HCT116 (cell line): ENCODE data around the gene QPCTL. TPM values are rescaled to one million over a fixed set of nuclear protein-coding genes. Genes with fewer than 3 reads are reported as not detected.

Source experiments
- ATAC-seq: fragments of 200-7000 bp; cut with Tn5 transposase; 2 replicates; pipeline ENCODE4 v1.9.1; 2020; ENCODE audit warnings: mild to moderate bottlenecking, moderate library complexity
- BruUV-seq: library from RNA; stranded (reverse); fragments of 400-500 nt; replicated peaks from 2 replicates; lab custom pipeline; 2021; lab: Mats Ljungman, UMichigan
- CTCF ChIA-PET: fragments of 300-600 bp; sonication (Branson Sonifier 250); formaldehyde crosslinking; loops from one replicate; lab custom pipeline; 2021; ENCODE audit warnings: antibody characterized with exemption; lab: Charles Lee
- POLR2A ChIA-PET: fragments of 300-600, 350-600 bp; sonication (Branson Sonifier 250); formaldehyde crosslinking; loops from one replicate; lab custom pipeline; 2021; ENCODE audit warnings: antibody characterized with exemption; lab: Charles Lee
- RAD21 ChIA-PET, 2 experiments: fragments of 300-600 bp; sonication (Branson Sonifier 250); formaldehyde crosslinking; loops; one replicate each; lab custom pipeline; 2023; ENCODE audit warnings: low total read pairs in 2 of 2; ENCODE audit not compliant: uncharacterized antibody in 2 of 2, unreplicated experiment in 2 of 2, low non-redundant PET in 1 of 2; lab: Charles Lee
- DNase-seq: peaks from one replicate; pipeline ENCODE4 v3.0.0-alpha.2; 2010; ENCODE audit warnings: low read depth, low spot score
- H2AFZ ChIP-seq: fragments of 200-600 bp; shearing (Covaris generic), sonication (generic); 2 replicates; pipeline ENCODE4 v1.6.1; 2017; ENCODE audit warnings: low read depth, mixed run types, mixed read lengths, antibody characterized with exemption, low read length; ENCODE audit not compliant: poor library complexity, severe bottlenecking
- H3K27ac ChIP-seq: 2 replicates; pipeline ENCODE4 v1.5.1; 2012; ENCODE audit warnings: low read depth, low read length
- H3K27me3 ChIP-seq: fragments of 200-600 bp; sonication (generic); 2 replicates; pipeline ENCODE4 v1.6.1; 2016; ENCODE audit warnings: mixed run types, low read length, mixed read lengths; ENCODE audit not compliant: insufficient read depth
- H3K36me3 ChIP-seq, 2 experiments: fragments of 200-500 bp in 1 of 2; fragments of 200-600 bp in 1 of 2; sonication (Bioruptor generic) in 1 of 2; sonication (generic) in 1 of 2; 2 replicates each; pipeline versions ENCODE4 v1.5.1 to v1.6.1; 2014 to 2016; ENCODE audit warnings: low read length in 2 of 2, inconsistent platforms in 1 of 2, mixed read lengths in 1 of 2, mixed run types in 1 of 2; ENCODE audit not compliant: insufficient read depth in 2 of 2, control insufficient read depth in 1 of 2
- H3K4me1 ChIP-seq, 2 experiments: fragments of 200-600 bp in 1 of 2; sonication (generic) in 1 of 2; 2 replicates each; pipeline versions ENCODE4 v1.5.1 to v1.6.1; 2012 to 2017; ENCODE audit warnings: low read length in 2 of 2, inconsistent platforms in 1 of 2, mild to moderate bottlenecking in 1 of 2, mixed read lengths in 1 of 2, mixed run types in 1 of 2, moderate library complexity in 1 of 2; ENCODE audit not compliant: insufficient read depth in 2 of 2, control insufficient read depth in 1 of 2
- H3K4me2 ChIP-seq: fragments of 200-600 bp; sonication (generic); 2 replicates; pipeline ENCODE4 v1.6.1; 2017; ENCODE audit warnings: mixed run types, low read length, mixed read lengths
- H3K4me3 ChIP-seq, 2 experiments: fragments of 200-600 bp in 1 of 2; sonication (generic) in 1 of 2; replicated peaks in 1 of 2; 2 replicates each; pipeline ENCODE4 v1.5.1; 2011 to 2016; ENCODE audit warnings: low read length in 2 of 2, control low read depth in 1 of 2, low read depth in 1 of 2, mild to moderate bottlenecking in 1 of 2, mixed read lengths in 1 of 2, mixed run types in 1 of 2
- H3K79me2 ChIP-seq: fragments of 200-600 bp; sonication (generic); 2 replicates; pipeline ENCODE4 v1.6.1; 2017; ENCODE audit warnings: mild to moderate bottlenecking, mixed run types, low read length, moderate library complexity, mixed read lengths; ENCODE audit not compliant: insufficient read depth
- H3K9ac ChIP-seq: fragments of 200-600 bp; sonication (generic); 2 replicates; pipeline ENCODE4 v1.6.1; 2016; ENCODE audit warnings: low read length, mixed read lengths
- H3K9me2 ChIP-seq: fragments of 200-600 bp; sonication (generic), shearing (Covaris generic); 2 replicates; pipeline ENCODE4 v1.6.1; 2017; ENCODE audit warnings: mixed run types, mild to moderate bottlenecking, moderate library complexity; ENCODE audit not compliant: insufficient read depth
- H3K9me3 ChIP-seq, 2 experiments: fragments of 200-500 bp in 1 of 2; fragments of 200-600 bp in 1 of 2; sonication (Bioruptor generic) in 1 of 2; sonication (generic) in 1 of 2; 2 replicates each; pipeline ENCODE4 v1.6.1; 2014 to 2017; ENCODE audit warnings: low read length in 2 of 2, mixed read lengths in 2 of 2, inconsistent platforms in 1 of 2, low read depth in 1 of 2, mild to moderate bottlenecking in 1 of 2, mixed run types in 1 of 2, moderate library complexity in 1 of 2; ENCODE audit not compliant: control insufficient read depth in 1 of 2, insufficient read depth in 1 of 2
- H4K20me1 ChIP-seq: fragments of 200-600 bp; sonication (generic), shearing (Covaris generic); 2 replicates; pipeline ENCODE4 v1.6.1; 2017; ENCODE audit warnings: mixed run types, mild to moderate bottlenecking, moderate library complexity; ENCODE audit not compliant: insufficient read depth
- EGR1 ChIP-seq: IDR thresholded peaks from 2 replicates; pipeline ENCODE4 v1.6.1; 2012; ENCODE audit warnings: low read depth
- EZH2 ChIP-seq: fragments of 200-600 bp; sonication (generic); IDR thresholded peaks from 2 replicates; pipeline ENCODE4 v1.6.1; 2017; ENCODE audit warnings: antibody characterized with exemption, mixed run types
- EZH2phosphoT487 ChIP-seq: fragments of 200-600 bp; IDR thresholded peaks from 2 replicates; pipeline ENCODE4 v1.6.1; 2018; ENCODE audit warnings: antibody characterized with exemption, borderline replicate concordance
- FOSL1 ChIP-seq: IDR thresholded peaks from 2 replicates; pipeline ENCODE4 v1.6.1; 2012; ENCODE audit warnings: low read depth
- JUND ChIP-seq: IDR thresholded peaks from 2 replicates; pipeline ENCODE4 v1.6.1; 2012
- POLR2A ChIP-seq: IDR thresholded peaks from 2 replicates; pipeline ENCODE4 v1.7.0; 2011; ENCODE audit warnings: borderline replicate concordance; ENCODE audit not compliant: insufficient read depth, insufficient read length; ENCODE audit errors: extremely low read depth
- POLR2AphosphoS5 ChIP-seq: IDR thresholded peaks from 2 replicates; pipeline ENCODE4 v1.6.1; 2011; ENCODE audit warnings: mild to moderate bottlenecking, low read depth, low read length, moderate library complexity
- RAD21 ChIP-seq: IDR thresholded peaks from 2 replicates; pipeline ENCODE4 v1.6.1; 2012; ENCODE audit warnings: low read depth, mild to moderate bottlenecking
- SP1 ChIP-seq: IDR thresholded peaks from 2 replicates; pipeline ENCODE4 v1.6.1; 2012; ENCODE audit warnings: low read depth
- TCF7L2 ChIP-seq: IDR thresholded peaks from 2 replicates; pipeline ENCODE4 v1.7.0; 2011; ENCODE audit warnings: borderline replicate concordance, inconsistent platforms; ENCODE audit not compliant: insufficient read depth, insufficient read length; ENCODE audit errors: extremely low read depth
- intact Hi-C: fragments of 100-400 bp; cut with micrococcal nuclease; formaldehyde crosslinking; loops from 2 replicates; pipeline ENCODE4 v1.10.0; 2022
- total RNA-seq: library from RNA; stranded (reverse); gene quantifications from one replicate; pipeline ENCODE4 v1.2.1, GENCODE V29; 2021; ENCODE audit not compliant: unreplicated experiment
- TF ChIP-seq, protein P1 (sequence below): IDR thresholded peaks from 2 replicates; pipeline ENCODE4 v1.6.1; 2012
- TF ChIP-seq, protein P2 (sequence below): IDR thresholded peaks from 2 replicates; pipeline ENCODE4 v1.6.1; 2012
- TF ChIP-seq, protein P3 (sequence below): IDR thresholded peaks from 2 replicates; pipeline ENCODE4 v1.6.1; 2011; ENCODE audit warnings: mild to moderate bottlenecking, low read length, moderate library complexity; ENCODE audit not compliant: insufficient replicate concordance; ENCODE audit errors: extremely low read depth

Gene QPCTL
- total RNA-seq, 1 experiment from 2014 or later, result 19.5 TPM

DNA sequence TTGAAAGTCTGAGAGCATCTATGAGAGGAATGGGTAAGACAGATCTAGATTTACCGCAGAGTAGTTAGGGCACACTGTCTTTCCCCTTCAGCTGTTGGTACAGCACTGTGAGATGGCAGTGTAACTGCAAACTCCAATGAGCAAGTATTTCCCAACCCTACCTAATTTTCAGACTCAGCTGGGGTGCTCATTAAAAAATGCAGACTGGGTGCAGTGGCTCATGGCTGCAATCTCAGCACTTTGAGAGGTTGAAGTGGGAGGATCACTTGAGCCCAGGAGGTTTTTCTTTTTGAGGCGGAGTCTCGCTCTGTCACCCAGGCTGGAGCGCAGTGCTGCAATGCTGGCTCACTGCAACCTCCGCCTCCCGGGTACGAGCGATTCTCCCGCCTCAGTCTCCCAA is 12.6 kb downstream of the QPCTL start:
- H3K36me3 ChIP-seq, result peaks cover 0 to 3% of the 10 kb centered on the region in 2 experiments; a peak in 1 of 4 replicates
- ATAC-seq (peak; percentile 34; the same call in 1 of the 2 replicates), DNase-seq (no peak)
- H3K9me3 ChIP-seq, result no peaks in the 10 kb centered on the region
- no peak overlapping the region for H3K4me3 ChIP-seq
- no peaks in the 10 kb centered on the region for H4K20me1 ChIP-seq
- no peak overlapping the region for H3K27ac ChIP-seq
- RAD21 ChIA-PET, result interaction anchor here in 1 of 2 experiments (0.7 kb wide), 1 partner anchor 297 kb away, joined by 3 read pairs; no protein-coding TSS in a partner anchor
- TF ChIP-seq POLR2AphosphoS5, result peak; percentile 14; the same call in 1 of the 2 replicates
- TF ChIP-seq EGR1, result no peak
- TF ChIP-seq, protein P1, sequence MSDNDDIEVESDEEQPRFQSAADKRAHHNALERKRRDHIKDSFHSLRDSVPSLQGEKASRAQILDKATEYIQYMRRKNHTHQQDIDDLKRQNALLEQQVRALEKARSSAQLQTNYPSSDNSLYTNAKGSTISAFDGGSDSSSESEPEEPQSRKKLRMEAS, result no peak
- no peak for TF ChIP-seq JUND
- POLR2A ChIA-PET, result no interaction called here
- H2AFZ ChIP-seq, result no peak overlapping the region
- H3K79me2 ChIP-seq, result no peaks in the 10 kb centered on the region
- no peaks in the 10 kb centered on the region for H3K4me1 ChIP-seq
- intact Hi-C loops, result no loop called here
- no peaks in the 10 kb centered on the region for H3K9me2 ChIP-seq
- CTCF ChIA-PET, result interaction anchor here (1.1 kb wide), 1 partner anchor 9 kb away, joined by 3 read pairs; no protein-coding TSS in a partner anchor
- H3K4me2 ChIP-seq, result no peak overlapping the region
- H3K9ac ChIP-seq, result no peak overlapping the region
- H3K27me3 ChIP-seq, result no peaks in the 10 kb centered on the region
- no TSS peak for BruUV-seq

DNA sequence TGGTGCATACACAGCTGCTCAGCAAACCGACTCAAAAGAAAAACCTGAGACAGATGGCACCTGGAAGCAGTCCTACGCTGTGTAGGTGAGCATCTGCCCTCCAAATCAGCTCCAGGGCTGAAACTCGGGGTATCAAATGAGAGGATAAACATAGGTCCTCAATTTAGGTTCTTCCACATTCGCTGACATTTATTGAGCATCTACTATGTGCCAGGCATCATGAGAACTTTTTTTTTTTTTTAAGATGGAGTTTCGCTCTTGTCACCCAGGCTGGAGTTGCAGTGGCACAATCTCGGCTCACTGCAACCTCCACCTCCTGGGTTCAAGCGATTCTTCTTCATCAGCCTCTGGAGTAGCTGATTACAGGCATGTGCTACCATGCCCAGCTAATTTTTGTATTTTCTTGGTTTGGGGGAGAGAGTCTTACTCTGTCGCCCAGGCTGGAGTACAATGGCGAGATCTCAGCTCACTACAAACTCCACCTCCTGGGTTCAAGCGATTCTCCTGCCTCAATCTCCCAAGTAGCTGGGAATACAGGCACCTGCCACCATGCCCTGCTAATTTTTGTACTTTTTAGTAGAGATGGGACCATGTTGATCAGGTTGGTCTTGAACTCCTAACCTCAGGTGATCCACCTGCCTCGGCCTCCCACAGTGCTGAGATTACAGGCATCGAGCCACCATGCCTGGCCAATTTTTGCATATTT is 13.4 kb downstream of the QPCTL start:
- POLR2A ChIA-PET, result interaction anchor here (1.6 kb wide), 1 partner anchor 13 kb away, joined by 5 read pairs; the partner anchor contains the start of gene QPCTL

More for the DNA sequence above, 13.4 kb downstream of the QPCTL start:
- Histone ChIP-seq H3K4me2 (no peak overlapping the region), H4K20me1 (no peaks in the 10 kb centered on the region), H3K9me3 (no peaks in the 10 kb centered on the region), H3K4me1 (no peaks in the 10 kb centered on the region), H3K27ac (no peak overlapping the region), H3K4me3 (no peak overlapping the region), H3K79me2 (peaks cover 3% of the 10 kb centered on the region; the same call in 1 of the 2 replicates), H3K9ac (no peak overlapping the region), H3K36me3 (peaks cover 3 to 5% of the 10 kb centered on the region in 2 experiments; a peak in 2 of 4 replicates), H3K9me2 (no peaks in the 10 kb centered on the region), H3K27me3 (no peaks in the 10 kb centered on the region), H2AFZ (no peak overlapping the region)
- intact Hi-C loops, result no loop called here
- TF ChIP-seq, protein P1, result no peak
- no peak for TF ChIP-seq EZH2
- no peak for TF ChIP-seq RAD21
- TF ChIP-seq EZH2phosphoT487, result no peak
- TF ChIP-seq, protein P2, sequence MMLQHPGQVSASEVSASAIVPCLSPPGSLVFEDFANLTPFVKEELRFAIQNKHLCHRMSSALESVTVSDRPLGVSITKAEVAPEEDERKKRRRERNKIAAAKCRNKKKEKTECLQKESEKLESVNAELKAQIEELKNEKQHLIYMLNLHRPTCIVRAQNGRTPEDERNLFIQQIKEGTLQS, result no peak
- TF ChIP-seq POLR2A, result no peak
- no peak for TF ChIP-seq TCF7L2
- TF ChIP-seq EGR1, result no peak
- no peak for TF ChIP-seq FOSL1
- TF ChIP-seq, protein P3, sequence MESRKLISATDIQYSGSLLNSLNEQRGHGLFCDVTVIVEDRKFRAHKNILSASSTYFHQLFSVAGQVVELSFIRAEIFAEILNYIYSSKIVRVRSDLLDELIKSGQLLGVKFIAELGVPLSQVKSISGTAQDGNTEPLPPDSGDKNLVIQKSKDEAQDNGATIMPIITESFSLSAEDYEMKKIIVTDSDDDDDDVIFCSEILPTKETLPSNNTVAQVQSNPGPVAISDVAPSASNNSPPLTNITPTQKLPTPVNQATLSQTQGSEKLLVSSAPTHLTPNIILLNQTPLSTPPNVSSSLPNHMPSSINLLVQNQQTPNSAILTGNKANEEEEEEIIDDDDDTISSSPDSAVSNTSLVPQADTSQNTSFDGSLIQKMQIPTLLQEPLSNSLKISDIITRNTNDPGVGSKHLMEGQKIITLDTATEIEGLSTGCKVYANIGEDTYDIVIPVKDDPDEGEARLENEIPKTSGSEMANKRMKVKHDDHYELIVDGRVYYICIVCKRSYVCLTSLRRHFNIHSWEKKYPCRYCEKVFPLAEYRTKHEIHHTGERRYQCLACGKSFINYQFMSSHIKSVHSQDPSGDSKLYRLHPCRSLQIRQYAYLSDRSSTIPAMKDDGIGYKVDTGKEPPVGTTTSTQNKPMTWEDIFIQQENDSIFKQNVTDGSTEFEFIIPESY, result no peak
- TF ChIP-seq SP1, result no peak
- ATAC-seq, result no peak
- DNase-seq, result no peak
- no TSS peak for BruUV-seq
- CTCF ChIA-PET, result interaction anchor here (0.7 to 2.4 kb wide), 2 partner anchors 13 to 63 kb away, joined by 5 to 8 read pairs; partner anchors contain the start of genes QPCTL and SIX5
- RAD21 ChIA-PET, result interaction anchor here in 1 of 2 experiments (0.7 kb wide), 1 partner anchor 296 kb away, joined by 3 read pairs; no protein-coding TSS in a partner anchor
